Measurements from ENCODE around the gene ERF.
"Not testable (repeated sequence)": the region's sequence is repeated elsewhere in the genome, so short reads cannot be mapped to it uniquely, and the experiment has no call there.

DNA sequence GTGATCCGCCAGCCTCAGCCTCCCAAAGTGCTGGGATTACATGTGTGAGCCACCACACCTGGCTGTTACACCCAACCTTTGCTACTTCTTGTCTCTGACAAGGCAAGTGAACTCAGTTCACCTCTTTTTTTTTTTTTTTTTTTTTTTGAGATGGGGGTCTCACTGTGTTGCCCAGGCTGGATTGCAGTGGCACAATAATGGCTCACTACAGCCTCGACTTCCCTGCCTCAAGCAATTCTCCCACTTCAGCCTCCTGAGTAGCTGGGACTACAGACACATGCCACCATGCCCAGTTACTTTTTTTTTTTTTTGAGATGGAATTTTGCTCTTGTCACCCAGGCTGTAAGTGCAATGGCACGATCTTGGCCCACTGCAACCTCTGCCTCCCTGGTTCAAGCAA lies 2.9 kb upstream of the ERF start:
- TF ChIP-seq POLR2A, POLR2AphosphoS5, TAF1, POU2F2 (IDR thresholded peaks at IDR 0.05; ENCODE audit: low read depth, low read length): not testable (repeated sequence)
